GM12873 (cell line): ENCODE data around the gene GNB1L.

ENCODE experiments used
- TF ChIP-seq, protein P1 (sequence below): IDR thresholded peaks from 2 replicates; pipeline ENCODE4 v1.5.1; 2012; ENCODE audit warnings: low read depth, mild to moderate bottlenecking, moderate library complexity, low read length, control low read depth; ENCODE audit not compliant: insufficient read depth; ENCODE audit errors: missing control alignments

Gene GNB1L

GRCh38 chr22:19791243-19791642, 63.4 kb downstream of the GNB1L start:
- TF ChIP-seq, protein P1, sequence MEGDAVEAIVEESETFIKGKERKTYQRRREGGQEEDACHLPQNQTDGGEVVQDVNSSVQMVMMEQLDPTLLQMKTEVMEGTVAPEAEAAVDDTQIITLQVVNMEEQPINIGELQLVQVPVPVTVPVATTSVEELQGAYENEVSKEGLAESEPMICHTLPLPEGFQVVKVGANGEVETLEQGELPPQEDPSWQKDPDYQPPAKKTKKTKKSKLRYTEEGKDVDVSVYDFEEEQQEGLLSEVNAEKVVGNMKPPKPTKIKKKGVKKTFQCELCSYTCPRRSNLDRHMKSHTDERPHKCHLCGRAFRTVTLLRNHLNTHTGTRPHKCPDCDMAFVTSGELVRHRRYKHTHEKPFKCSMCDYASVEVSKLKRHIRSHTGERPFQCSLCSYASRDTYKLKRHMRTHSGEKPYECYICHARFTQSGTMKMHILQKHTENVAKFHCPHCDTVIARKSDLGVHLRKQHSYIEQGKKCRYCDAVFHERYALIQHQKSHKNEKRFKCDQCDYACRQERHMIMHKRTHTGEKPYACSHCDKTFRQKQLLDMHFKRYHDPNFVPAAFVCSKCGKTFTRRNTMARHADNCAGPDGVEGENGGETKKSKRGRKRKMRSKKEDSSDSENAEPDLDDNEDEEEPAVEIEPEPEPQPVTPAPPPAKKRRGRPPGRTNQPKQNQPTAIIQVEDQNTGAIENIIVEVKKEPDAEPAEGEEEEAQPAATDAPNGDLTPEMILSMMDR = no peak

GRCh38 chr22:19789828-19790227, 64.8 kb downstream of the GNB1L start:
- TF ChIP-seq, protein P1 = no peak

DNA sequence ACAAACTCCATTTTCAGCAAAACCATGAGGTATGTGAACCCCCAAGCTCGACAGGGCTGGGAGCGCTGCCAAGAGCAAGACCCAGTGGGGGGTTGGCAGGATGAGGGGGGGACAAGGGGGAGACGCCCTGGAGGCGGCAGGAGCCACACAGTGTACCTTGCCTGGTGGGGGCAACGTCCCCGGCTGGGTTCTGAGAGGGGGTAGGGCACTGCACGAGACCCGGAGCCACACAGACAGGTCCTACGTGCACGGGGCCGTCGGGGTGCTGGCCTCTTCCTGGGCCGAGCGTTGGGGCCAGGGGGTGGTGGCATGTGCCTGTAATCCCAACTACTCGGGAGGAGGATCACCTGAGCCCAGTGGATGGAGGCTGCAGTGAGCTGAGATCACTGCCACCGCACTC, 65.3 kb downstream of the GNB1L start:
- TF ChIP-seq, protein P1 = no peak

- TF ChIP-seq, protein P1 = no peak
These were observed 65.9 kb downstream of the GNB1L start for GRCh38 chr22:19788661-19789225.

GRCh38 chr22:19787849-19788141, 66.9 kb downstream of the GNB1L start:
- TF ChIP-seq, protein P1 = no peak

- TF ChIP-seq, protein P1 = no peak
These were observed 67.5 kb downstream of the GNB1L start for GRCh38 chr22:19786959-19787848.

- TF ChIP-seq, protein P1 = no peak
These were observed 68.4 kb downstream of the GNB1L start for GRCh38 chr22:19786264-19786585.
